C4-2B (cell line): ENCODE measurements around the gene MRPS24.

Experiments used
- CTCF ChIP-seq: fragments of 450-650 bp; conservative IDR thresholded peaks from 2 replicates; pipeline ENCODE4 v1.5.1; 2017; ENCODE audit warnings: mild to moderate bottlenecking
- ZFX ChIP-seq: fragments of 450-650 bp; IDR thresholded peaks from 2 replicates; pipeline ENCODE4 v1.6.1; 2017

- TF ChIP-seq CTCF = no peak
- TF ChIP-seq ZFX = no peak
Observed at GRCh38 chr7:43878867-43879266, 9.6 kb upstream of the MRPS24 start.
